Tibial nerve (tissue), 3 donors: ENCODE measurements around the gene DZIP1L.

Source experiments
- CTCF ChIP-seq, 5 experiments: fragments of 200-600 bp in 3 of 5; fragments of 450-650 bp in 2 of 5; sonication (generic) in 3 of 5; IDR thresholded peaks; one replicate each; pipeline ENCODE4 v1.5.1; 2016 to 2019; ENCODE audit warnings: antibody characterized with exemption in 5 of 5, mild to moderate bottlenecking in 3 of 5, moderate library complexity in 2 of 5
- POLR2A ChIP-seq, 2 donors: fragments of 450-650 bp; IDR thresholded peaks; one replicate each; pipeline ENCODE4 v1.6.1; 2017; ENCODE audit warnings: antibody characterized with exemption in 2 of 2, mild to moderate bottlenecking in 2 of 2, moderate library complexity in 2 of 2

GRCh38 chr3:138135146-138135832, 19.9 kb upstream of the DZIP1L start:
- TF ChIP-seq POLR2A (IDR thresholded peaks at IDR 0.05) (no peak), CTCF (IDR thresholded peaks at IDR 0.05) (no peak)
